LNCAP (cell line): Measurements from ENCODE around the gene SORBS1.

Experiments
- TF ChIP-seq, protein P1 (sequence below): fragments of 450-650 bp; IDR thresholded peaks from 2 replicates; pipeline ENCODE4 v1.5.1; 2017; ENCODE audit warnings: mild to moderate bottlenecking

SORBS1 gene

DNA sequence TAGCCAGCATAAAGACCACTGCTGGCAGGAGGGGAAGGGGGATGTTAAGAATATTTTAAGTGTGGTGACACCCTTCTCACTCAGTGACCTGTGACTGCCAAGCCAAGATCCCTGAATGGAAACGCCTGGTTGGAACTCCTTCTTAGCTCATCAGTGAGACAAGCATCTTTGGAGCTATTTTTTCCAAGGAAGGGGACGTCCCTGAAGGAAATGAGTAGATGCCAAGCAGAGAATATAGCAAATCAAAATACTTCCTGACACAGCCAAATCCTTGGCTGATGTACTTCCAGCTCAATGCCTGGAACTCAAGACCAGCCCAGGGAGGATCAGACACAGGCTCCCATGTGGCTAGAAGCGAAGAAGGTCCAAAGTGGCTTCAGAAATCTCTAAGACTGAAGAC, 82.2 kb downstream of the SORBS1 start:
- TF ChIP-seq, protein P1, sequence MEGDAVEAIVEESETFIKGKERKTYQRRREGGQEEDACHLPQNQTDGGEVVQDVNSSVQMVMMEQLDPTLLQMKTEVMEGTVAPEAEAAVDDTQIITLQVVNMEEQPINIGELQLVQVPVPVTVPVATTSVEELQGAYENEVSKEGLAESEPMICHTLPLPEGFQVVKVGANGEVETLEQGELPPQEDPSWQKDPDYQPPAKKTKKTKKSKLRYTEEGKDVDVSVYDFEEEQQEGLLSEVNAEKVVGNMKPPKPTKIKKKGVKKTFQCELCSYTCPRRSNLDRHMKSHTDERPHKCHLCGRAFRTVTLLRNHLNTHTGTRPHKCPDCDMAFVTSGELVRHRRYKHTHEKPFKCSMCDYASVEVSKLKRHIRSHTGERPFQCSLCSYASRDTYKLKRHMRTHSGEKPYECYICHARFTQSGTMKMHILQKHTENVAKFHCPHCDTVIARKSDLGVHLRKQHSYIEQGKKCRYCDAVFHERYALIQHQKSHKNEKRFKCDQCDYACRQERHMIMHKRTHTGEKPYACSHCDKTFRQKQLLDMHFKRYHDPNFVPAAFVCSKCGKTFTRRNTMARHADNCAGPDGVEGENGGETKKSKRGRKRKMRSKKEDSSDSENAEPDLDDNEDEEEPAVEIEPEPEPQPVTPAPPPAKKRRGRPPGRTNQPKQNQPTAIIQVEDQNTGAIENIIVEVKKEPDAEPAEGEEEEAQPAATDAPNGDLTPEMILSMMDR: no peak

DNA sequence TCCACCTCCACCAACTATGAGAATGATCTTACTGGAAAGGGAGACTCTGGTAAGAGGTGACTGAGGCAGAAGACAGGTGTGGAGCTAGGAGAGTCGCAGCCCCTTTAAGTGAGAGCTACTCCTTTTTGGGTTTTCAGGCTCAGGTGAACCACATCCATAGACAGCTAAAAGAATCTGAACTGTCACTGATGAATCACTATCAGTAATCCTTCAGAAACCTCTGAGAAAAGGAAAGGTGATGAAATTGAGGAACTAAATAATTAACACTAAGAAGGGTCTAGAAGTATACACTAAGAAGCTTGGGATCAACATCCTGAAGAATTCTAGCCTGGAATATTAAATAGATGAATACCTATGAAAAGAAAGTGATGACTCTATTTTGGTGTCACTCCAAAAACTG, 83.0 kb downstream of the SORBS1 start:
- TF ChIP-seq, protein P1: no peak

DNA sequence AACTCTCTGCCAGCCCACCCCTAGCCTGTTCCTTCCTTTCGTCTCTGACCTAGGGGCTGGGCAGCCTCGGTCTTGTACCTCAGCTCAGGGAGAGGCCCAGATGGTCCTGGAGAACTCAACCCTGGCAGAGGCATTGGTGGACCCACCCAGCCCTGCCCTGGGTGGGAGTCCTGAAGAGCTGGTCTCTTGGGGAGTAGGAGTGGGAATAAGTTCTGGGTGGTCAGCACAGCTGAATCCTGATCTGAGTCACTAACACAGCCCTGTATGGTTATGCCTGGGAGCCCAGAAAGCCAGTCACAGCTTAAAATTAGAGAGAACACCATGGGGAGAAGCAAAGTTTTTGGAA, 84.0 kb downstream of the SORBS1 start:
- TF ChIP-seq, protein P1: no peak

DNA sequence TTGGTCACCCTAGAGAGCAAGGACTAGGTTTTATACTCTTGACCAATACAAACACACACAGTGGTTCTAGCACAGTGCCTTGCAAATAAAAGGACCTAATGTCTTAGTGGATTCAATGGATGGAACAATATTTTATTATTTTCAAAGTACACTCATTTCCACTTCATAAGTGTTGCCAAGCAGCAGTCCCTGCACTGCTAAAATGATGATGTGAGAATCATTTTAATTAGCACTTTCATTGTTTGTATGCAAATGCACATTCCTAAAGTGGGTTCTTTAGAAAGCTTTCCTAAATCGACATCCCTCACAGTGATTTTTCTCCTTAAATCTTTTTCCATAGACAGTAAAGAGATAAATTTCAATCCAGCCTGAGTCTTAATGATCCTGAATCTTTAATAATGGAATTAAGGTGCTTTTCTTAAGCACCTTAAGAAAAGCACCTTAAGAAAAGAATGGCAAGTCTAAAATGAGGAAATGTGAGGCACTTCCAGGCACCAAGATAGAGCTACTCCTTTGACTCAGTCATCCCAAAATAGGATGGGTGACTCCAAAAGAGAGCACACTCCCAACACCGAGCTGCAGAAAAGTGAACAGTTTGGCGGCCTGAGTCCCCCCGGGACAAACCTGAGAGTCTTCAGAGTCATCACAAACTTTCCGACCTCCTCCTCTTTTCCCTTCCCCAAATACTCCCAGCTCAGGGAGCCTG, 84.5 kb downstream of the SORBS1 start:
- TF ChIP-seq, protein P1: no peak

DNA sequence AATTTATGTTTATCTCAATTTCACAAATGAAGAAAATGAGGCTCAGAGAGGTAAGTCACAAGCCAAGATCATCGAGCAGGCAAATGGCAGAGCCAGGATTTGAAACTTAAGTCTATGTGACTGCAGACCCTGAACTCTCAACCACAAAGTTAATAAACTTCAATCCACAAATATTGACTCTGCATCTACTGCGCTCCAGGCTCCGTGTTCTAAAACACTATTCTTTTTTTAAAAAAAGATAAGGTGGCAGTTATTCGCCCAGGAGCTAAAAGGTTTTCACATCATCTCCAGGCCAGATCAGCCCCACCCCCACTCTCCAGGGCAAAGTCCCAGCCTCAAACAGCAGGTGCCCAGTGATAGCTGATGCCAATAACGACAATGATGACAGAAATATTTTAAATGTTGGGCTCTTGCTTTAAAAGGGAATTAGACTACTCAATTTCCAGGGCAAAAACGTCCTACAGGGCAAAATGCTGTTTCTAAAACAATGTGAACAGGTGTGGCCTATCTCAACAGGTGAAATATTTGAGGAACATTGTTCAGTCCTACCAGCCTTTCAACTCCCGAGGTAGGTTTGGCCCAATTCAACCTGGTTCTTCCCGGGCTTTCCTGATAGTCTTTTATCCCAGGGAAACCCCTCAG, 85.2 kb downstream of the SORBS1 start:
- TF ChIP-seq, protein P1: no peak

DNA sequence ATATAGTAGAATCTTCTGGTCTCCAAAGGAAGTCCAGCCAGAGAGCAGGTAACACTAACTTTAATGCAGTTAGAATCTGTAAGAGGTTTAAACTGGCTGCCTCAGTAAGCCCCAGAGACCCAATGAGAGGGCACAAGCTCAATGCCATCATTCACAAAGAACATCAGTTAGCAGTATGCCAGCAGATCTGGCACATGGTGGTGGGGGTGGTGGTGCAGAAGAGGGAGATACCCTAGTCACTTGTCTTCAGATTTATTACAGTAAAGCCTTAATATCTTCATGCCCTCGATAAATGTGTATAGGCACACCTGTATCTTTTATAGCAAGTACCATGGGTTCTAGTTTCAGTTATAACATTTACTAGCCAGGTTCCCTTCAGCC, 86.2 kb downstream of the SORBS1 start:
- TF ChIP-seq, protein P1: no peak

DNA sequence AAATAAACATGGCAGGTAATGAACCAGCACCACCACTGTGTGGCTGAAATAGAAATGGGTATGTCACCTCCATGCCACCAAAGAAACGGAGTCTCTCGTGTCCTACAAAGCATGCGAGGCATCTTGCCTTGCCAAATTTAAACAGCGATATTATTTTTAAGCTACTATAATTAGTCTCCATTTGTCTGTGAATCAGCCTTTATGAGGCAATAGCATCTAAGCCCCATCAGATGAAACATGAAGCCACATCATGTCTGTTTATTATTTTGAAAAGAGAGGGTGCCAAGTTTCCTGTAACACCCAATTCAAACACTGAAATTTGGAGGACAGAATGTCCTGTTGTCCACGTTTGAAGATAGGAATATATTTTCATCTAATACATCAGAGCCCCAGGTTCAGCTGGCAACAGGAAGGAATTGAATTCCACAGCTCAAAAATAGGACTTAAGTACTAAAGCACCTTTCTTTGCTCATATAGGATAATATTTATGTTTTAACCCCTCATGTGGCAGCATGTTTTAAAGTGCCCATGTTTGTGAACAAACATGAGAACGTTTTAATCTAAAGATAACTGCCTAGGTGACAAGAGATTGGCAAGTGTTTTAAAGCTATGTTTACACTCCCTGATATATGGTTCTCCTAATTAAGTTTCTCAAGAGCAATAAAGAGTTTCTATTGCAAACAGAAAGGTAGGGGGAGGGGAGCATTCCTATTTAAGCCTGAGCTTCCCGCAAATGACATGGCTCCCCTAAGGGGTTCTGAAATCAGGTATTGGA, 86.8 kb downstream of the SORBS1 start:
- TF ChIP-seq, protein P1: no peak
